ENCODE results near the gene HOXA11. TPM values are rescaled to one million over a fixed set of nuclear protein-coding genes. Genes with fewer than 3 reads are reported as not detected.

Gene HOXA11
- total RNA-seq, 1 donor from 2014 or later: not detected

DNA sequence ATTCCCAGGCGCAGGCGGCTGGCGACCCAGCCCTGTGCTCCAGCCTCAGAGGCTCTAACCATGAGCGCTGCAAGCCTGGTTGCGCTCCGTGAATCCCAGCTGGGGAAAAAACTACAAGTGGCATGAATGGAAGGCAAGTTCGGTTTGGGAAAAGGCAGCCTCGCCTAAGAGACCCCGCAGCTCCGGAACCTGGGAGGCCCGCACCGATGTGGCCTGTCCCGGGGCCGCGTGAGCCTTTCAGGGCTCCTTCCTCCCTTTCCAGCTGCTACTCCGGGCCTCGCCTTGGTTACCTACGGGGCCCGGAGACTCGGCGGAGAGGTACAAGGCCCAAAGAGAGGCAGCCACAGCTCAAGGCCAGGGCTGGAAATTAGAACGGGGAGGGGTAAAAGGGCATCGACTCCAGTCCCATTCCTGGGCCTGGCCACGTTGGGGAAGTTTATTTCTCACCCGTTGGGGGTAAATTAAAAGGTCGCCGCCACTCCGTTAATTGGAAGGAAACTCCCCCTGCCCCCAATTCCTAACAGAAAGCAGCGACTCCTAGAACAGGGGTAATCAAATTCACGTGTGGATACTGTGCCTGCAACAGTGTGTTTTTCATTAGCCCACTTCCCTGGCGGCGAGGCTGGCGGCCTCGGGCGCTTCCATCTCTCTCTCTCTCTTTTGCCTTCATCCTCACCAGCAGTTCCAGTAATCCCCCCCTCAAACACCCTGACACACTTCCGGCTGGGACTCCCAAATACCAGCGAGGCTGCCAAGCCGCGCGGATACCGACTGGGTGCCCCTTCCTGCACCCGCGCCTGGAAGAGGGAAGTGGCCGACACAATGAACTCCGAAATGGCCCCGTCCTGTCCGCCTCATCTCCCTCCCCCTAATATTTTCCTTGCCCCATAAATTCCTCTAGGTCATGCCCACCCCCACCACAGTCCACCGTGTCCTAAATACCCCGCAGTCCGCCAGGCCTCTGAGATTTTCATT lies 18.2 kb downstream of the HOXA11 start:
- DNase-seq (ENCODE audit: extremely low spot score, unreplicated experiment): no peak
- Mint-ChIP-seq H3K4me1 (ENCODE audit: unreplicated experiment) (peaks cover 7% of the 10 kb centered on the region), H3K36me3 (ENCODE audit: unreplicated experiment) (peaks cover 2% of the 10 kb centered on the region), H3K27ac (ENCODE audit: unreplicated experiment) (no peak overlapping the region), H3K4me3 (ENCODE audit: unreplicated experiment) (no peak overlapping the region), H3K27me3 (ENCODE audit: unreplicated experiment) (peaks cover 84% of the 10 kb centered on the region), H3K9me3 (ENCODE audit: unreplicated experiment) (no peaks in the 10 kb centered on the region)
- TF ChIP-seq, protein P1, sequence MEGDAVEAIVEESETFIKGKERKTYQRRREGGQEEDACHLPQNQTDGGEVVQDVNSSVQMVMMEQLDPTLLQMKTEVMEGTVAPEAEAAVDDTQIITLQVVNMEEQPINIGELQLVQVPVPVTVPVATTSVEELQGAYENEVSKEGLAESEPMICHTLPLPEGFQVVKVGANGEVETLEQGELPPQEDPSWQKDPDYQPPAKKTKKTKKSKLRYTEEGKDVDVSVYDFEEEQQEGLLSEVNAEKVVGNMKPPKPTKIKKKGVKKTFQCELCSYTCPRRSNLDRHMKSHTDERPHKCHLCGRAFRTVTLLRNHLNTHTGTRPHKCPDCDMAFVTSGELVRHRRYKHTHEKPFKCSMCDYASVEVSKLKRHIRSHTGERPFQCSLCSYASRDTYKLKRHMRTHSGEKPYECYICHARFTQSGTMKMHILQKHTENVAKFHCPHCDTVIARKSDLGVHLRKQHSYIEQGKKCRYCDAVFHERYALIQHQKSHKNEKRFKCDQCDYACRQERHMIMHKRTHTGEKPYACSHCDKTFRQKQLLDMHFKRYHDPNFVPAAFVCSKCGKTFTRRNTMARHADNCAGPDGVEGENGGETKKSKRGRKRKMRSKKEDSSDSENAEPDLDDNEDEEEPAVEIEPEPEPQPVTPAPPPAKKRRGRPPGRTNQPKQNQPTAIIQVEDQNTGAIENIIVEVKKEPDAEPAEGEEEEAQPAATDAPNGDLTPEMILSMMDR (IDR thresholded peaks at IDR 0.05): no peak

DNA sequence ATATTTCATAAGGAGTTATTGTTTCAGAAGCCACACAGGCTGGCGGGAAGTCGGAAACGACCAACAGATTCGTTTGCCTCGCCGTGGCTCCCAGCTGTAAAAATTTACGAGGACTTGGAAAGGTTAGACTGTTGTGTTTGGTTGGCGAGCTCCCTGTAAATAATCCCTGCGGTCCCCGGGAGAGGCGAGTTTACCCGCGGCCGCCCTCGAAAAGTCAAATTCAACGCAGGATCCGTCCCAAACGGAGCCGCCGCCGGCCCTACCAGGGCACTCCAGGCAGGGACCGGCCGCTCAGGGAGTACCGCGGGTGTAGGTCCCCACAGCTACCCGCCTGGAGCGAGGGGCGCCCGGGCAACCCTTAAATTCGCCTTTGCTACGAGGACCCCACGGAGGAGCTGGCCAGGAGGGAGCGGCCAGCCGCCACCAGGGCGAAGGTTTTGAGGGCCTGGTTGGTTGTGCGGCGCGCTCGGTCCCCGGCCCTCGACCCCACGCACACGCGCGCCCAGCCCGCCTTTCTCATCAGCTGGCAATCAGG lies 19.0 kb downstream of the HOXA11 start:
- no peak for DNase-seq (ENCODE audit: extremely low spot score, unreplicated experiment)
- H3K36me3 Mint-ChIP-seq (ENCODE audit: unreplicated experiment): peaks cover 2% of the 10 kb centered on the region
- peaks cover 7% of the 10 kb centered on the region for H3K4me1 Mint-ChIP-seq (ENCODE audit: unreplicated experiment)
- TF ChIP-seq, protein P1 (IDR thresholded peaks at IDR 0.05): no peak
- H3K27me3 Mint-ChIP-seq (ENCODE audit: unreplicated experiment): peaks cover 81% of the 10 kb centered on the region
- H3K9me3 Mint-ChIP-seq (ENCODE audit: unreplicated experiment): no peaks in the 10 kb centered on the region
- H3K4me3 Mint-ChIP-seq (ENCODE audit: unreplicated experiment): no peak overlapping the region
- no peak overlapping the region for H3K27ac Mint-ChIP-seq (ENCODE audit: unreplicated experiment)

DNA sequence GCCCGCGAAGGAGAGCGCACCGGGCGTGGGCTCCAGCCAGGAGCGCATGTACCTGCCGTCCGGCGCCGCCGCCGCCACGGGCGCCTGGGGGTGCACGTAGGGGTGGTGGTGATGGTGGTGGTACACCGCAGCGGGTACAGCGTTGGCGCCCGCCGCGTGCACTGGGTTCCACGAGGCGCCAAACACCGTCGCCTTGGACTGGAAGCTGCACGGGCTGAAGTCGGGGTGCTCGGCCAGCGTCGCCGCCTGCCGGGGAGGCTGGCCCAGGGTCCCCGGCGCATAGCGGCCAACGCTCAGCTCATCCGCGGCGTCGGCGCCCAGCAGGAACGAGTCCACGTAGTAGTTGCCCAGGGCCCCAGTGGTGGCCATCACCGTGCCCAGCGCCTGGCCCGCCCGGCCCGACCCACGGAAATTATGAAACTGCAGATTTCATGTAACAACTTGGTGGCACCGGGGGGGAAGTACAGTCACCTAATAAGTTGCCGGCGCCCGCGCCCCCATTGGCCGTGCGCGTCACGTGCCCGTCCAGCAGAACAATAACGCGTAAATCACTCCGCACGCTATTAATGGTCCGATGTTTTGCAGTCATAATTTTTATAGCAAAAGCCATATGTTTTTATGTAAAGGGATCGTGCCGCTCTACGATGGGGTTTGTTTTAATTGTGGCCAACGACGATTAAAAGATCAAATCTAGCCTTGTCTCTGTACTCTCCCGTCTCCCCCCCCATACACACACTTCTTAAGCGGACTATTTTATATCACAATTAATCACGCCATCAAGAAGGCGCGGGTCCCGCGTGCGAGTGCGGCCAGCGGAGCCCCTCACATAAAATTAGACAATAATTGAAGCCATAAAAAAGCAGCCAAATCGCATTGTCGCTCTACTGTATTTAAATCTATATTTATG lies 19.7 kb downstream of the HOXA11 start, which contains the start of gene HOXA9:
HOXA9 (minus strand) TSS at position 449 of the 907 bp plus-strand sequence; CDS start at position 369, 80 bp downstream.
- H3K4me3 Mint-ChIP-seq (ENCODE audit: unreplicated experiment): no peak within 1 kb of the TSS
- no peak for DNase-seq (ENCODE audit: extremely low spot score, unreplicated experiment)
- H3K36me3 Mint-ChIP-seq (ENCODE audit: unreplicated experiment): peaks cover 2% of the 10 kb centered on the region
- peaks cover 78% of the 10 kb centered on the region for H3K27me3 Mint-ChIP-seq (ENCODE audit: unreplicated experiment)
- no peak within 1 kb of the TSS for H3K27ac Mint-ChIP-seq (ENCODE audit: unreplicated experiment)
- no peaks in the 10 kb centered on the region for H3K9me3 Mint-ChIP-seq (ENCODE audit: unreplicated experiment)
- TF ChIP-seq, protein P1 (IDR thresholded peaks at IDR 0.05): no peak
- peaks cover 9% of the 10 kb centered on the region for H3K4me1 Mint-ChIP-seq (ENCODE audit: unreplicated experiment)

DNA sequence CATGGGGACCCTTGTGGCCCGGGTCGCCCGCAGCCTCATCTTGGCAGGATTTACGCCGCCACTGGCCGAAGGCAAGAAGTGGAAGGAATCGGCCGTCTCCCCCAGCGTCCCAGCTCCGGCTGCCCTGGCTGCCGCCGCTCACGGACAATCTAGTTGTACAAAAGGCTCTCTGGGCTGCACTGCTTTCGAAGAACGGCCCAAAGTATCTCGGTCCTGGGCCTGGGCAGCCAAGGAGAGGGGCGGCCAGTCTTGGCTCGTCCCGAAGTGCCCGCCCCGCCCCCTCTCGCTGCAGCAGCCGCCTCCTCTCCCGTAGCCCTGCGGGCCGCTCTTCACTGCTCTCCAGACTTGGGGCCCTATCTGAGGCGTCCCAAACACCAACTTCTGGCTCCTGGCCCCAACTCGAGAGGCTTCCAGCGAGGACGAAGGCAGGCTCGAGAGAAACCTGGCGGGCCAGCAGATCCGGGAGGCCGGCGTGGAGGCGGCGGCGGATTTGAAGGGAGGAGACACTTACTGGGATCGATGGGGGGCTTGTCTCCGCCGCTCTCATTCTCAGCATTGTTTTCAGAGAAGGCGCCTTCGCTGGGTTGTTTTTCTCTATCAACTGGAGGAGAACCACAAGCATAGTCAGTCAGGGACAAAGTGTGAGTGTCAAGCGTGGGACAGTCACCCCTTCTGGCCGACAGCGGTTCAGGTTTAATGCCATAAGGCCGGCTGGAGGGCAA lies 20.5 kb downstream of the HOXA11 start:
- no peak for DNase-seq (ENCODE audit: extremely low spot score, unreplicated experiment)
- Mint-ChIP-seq H3K9me3 (ENCODE audit: unreplicated experiment) (no peaks in the 10 kb centered on the region), H3K27me3 (ENCODE audit: unreplicated experiment) (peaks cover 82% of the 10 kb centered on the region), H3K27ac (ENCODE audit: unreplicated experiment) (no peak overlapping the region), H3K36me3 (ENCODE audit: unreplicated experiment) (peaks cover 2% of the 10 kb centered on the region), H3K4me1 (ENCODE audit: unreplicated experiment) (peaks cover 9% of the 10 kb centered on the region), H3K4me3 (ENCODE audit: unreplicated experiment) (no peak overlapping the region)
- TF ChIP-seq, protein P1 (IDR thresholded peaks at IDR 0.05): no peak
